Peyer's patch (tissue), 4 donors: ENCODE results near the gene AFDN. TPM values are rescaled to one million over a fixed set of nuclear protein-coding genes. Genes with fewer than 3 reads are reported as not detected.

Experiments
- DNase-seq, 3 donors: peaks; one replicate each; pipeline ENCODE4 v3.0.0-alpha.2; 2017 to 2019
- H3K27ac ChIP-seq, 4 donors: fragments of 200-600 bp; sonication (generic); one replicate each; pipeline ENCODE4 v1.5.1; 2016 to 2019
- H3K27me3 ChIP-seq, 2 donors: fragments of 200-600 bp; sonication (generic); one replicate each; pipeline ENCODE4 v1.5.1; 2019
- H3K36me3 ChIP-seq, 3 donors: fragments of 200-600 bp; sonication (generic); one replicate each; pipeline ENCODE4 v1.5.1; 2016 to 2019
- H3K4me1 ChIP-seq, 4 donors: fragments of 200-600 bp; sonication (generic); one replicate each; pipeline ENCODE4 v1.5.1; 2016 to 2019
- H3K4me3 ChIP-seq, 4 donors: fragments of 200-600 bp; sonication (generic); 1 replicate in 3 of 4; 2 replicates in 1 of 4; pipeline ENCODE4 v1.5.1; 2016 to 2019; ENCODE audit warnings: mild to moderate bottlenecking in 1 of 4
- H3K9me3 ChIP-seq, 4 donors: fragments of 200-600 bp; sonication (generic); one replicate each; pipeline ENCODE4 v1.5.1; 2016 to 2019; ENCODE audit warnings: mild to moderate bottlenecking in 1 of 4
- POLR2A ChIP-seq, 2 donors: fragments of 450-650 bp; IDR thresholded peaks; one replicate each; pipeline ENCODE4 v1.5.1; 2017; ENCODE audit warnings: antibody characterized with exemption in 2 of 2, mild to moderate bottlenecking in 2 of 2, moderate library complexity in 2 of 2
- total RNA-seq, 4 donors: library from RNA; depleted of rRNA; stranded (reverse); fragments of >200 nt; gene quantifications; one replicate each; pipeline ENCODE4 v1.1.0, GENCODE V29; 2016
- TF ChIP-seq, protein P1 (sequence below), 6 experiments: fragments of 450-650 bp in 4 of 6; fragments of 200-600 bp in 2 of 6; sonication (generic) in 1 of 6; IDR thresholded peaks; one replicate each; pipeline ENCODE4 v1.5.1; 2017 to 2019; ENCODE audit warnings: antibody characterized with exemption in 6 of 6, mild to moderate bottlenecking in 3 of 6, moderate library complexity in 1 of 6

The AFDN gene
- total RNA-seq, 4 donors from 2014 or later = 265 to 326 (median 313) TPM

DNA sequence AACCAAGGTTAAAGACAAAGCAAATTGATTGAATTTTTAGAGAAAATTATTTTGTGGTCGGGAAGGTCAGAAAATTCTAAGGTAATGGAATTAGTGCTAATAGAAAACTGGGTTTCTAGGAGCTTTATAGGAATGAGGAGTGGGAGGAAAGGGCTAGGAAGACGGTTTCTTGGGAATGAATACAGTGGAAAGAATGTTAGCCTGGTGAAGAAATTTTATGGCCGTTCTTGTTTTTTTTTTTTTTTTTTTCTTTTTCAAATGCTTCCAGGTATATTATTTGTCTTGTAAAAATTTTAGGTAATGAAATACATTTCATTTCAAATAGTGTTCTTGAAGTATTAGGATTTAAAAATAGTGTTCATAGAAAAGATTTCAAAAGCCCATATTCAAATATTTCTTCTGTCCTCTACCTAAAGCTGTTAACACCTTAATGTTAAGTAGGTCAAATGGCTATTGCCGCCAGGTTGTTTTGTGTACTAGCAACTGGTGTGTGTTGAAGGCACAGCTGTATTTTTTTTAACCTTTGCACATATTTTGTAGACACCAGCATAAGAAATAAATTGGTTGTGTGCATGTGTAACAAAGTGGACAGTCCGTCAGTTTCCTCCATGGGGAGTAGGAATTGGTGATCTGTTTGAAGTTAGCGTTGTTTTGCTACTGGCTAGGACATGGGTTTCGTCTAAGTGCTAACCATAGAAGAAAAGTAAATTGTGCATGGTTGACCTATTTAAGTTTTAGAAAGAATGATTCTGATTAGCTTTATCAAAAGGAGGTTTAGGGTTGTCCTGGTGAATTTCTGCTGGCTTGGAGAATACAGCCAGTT, 32.3 kb downstream of the AFDN start:
- H3K36me3 ChIP-seq = no peaks in the 10 kb centered on the region
- H3K4me3 ChIP-seq = no peak overlapping the region
- no peaks in the 10 kb centered on the region for H3K9me3 ChIP-seq
- TF ChIP-seq POLR2A (IDR thresholded peaks at IDR 0.05) = no peak
- TF ChIP-seq, protein P1, sequence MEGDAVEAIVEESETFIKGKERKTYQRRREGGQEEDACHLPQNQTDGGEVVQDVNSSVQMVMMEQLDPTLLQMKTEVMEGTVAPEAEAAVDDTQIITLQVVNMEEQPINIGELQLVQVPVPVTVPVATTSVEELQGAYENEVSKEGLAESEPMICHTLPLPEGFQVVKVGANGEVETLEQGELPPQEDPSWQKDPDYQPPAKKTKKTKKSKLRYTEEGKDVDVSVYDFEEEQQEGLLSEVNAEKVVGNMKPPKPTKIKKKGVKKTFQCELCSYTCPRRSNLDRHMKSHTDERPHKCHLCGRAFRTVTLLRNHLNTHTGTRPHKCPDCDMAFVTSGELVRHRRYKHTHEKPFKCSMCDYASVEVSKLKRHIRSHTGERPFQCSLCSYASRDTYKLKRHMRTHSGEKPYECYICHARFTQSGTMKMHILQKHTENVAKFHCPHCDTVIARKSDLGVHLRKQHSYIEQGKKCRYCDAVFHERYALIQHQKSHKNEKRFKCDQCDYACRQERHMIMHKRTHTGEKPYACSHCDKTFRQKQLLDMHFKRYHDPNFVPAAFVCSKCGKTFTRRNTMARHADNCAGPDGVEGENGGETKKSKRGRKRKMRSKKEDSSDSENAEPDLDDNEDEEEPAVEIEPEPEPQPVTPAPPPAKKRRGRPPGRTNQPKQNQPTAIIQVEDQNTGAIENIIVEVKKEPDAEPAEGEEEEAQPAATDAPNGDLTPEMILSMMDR (IDR thresholded peaks at IDR 0.05) = no peak
- H3K27me3 ChIP-seq = no peaks in the 10 kb centered on the region
- H3K4me1 ChIP-seq = no peaks in the 10 kb centered on the region
- DNase-seq = no peak
- no peak overlapping the region for H3K27ac ChIP-seq

DNA sequence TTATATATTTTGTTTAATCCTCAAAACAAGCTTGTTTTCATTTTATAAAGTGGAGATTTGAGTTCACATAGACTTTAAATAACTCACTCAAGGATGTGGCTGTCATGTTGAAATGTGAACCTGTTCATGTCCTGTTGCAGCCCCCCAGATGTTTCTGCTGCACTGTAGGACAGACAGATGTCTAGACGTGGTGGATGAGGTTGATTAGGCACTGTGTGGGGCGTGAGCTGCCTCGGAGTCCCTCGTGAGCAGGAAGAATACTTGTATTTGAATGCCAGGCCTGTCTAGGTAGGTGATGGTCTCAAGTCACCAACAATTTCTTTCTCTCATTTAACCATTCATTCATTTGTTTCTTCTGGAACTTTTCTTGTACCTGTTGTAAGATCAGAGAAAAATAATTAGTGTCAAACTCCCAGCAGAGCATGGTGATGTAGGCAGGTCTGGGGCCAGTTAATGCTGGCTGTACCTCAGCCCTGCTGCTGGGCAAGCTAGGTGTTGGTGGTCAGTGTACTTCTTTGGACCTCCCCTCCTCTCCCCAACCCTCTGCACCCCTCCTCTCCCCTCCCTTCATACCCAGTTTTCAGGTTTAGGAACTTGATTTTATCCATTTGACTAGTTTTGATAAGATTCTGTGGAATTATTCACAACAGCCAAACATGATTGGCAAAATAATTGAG, 34.0 kb downstream of the AFDN start:
- TF ChIP-seq, protein P1 (IDR thresholded peaks at IDR 0.05) = no peak
- no peak for TF ChIP-seq POLR2A (IDR thresholded peaks at IDR 0.05)
- Histone ChIP-seq H3K27me3 (no peaks in the 10 kb centered on the region), H3K9me3 (no peaks in the 10 kb centered on the region), H3K36me3 (no peaks in the 10 kb centered on the region), H3K27ac (no peak overlapping the region), H3K4me3 (no peak overlapping the region), H3K4me1 (no peaks in the 10 kb centered on the region)
- DNase-seq = no peak

DNA sequence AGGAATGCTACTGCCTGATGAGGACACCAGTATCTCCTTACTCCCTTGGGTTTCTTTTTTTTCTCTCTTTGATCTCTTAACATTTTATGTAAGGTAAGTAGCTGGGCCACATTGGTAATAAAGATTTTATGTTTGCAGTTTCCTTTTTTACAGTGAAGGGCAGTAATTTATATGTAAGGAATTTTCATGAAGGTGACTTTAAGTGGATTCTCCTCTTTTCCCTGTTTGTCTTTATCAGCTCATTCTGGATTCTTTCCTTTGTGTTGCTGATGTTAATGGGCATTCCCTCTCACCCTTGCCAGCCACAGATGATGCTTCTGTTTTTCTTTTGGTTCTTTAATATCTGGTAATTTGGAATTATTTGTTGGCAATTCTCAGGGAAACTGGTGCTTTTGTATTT, 34.7 kb downstream of the AFDN start:
- Histone ChIP-seq H3K4me1 (no peaks in the 10 kb centered on the region), H3K36me3 (peaks cover 0 to under 1% (median 0%) of the 10 kb centered on the region in 3 donors), H3K27ac (no peak overlapping the region), H3K27me3 (no peaks in the 10 kb centered on the region), H3K4me3 (no peak overlapping the region), H3K9me3 (no peaks in the 10 kb centered on the region)
- TF ChIP-seq POLR2A (IDR thresholded peaks at IDR 0.05) = no peak
- TF ChIP-seq, protein P1 (IDR thresholded peaks at IDR 0.05) = no peak
- DNase-seq = no peak

DNA sequence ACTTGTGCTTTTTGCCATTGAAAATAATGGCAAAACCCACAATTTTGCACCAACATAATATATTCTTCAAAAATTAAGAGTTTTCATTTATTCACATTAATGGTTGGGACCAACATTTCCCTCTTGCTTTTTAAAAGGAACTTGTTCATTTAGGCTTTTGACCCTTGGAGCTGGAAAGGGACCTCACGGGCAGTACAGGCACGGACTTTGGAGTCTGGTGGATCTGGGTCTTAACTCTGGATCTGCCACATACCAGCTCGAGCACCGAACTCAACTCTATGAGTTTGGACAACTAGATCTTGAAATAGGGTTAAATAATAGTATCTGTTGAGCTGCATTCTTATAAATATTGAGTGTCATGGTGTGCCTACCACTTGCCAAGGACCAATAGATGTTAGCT, 37.2 kb downstream of the AFDN start:
- H3K36me3 ChIP-seq = peaks cover 0 to 18% (median 0%) of the 10 kb centered on the region in 3 donors
- DNase-seq = no peak
- H3K27me3 ChIP-seq = no peaks in the 10 kb centered on the region
- no peaks in the 10 kb centered on the region for H3K9me3 ChIP-seq
- H3K4me3 ChIP-seq = no peak overlapping the region
- no peaks in the 10 kb centered on the region for H3K4me1 ChIP-seq
- TF ChIP-seq, protein P1 (IDR thresholded peaks at IDR 0.05) = no peak
- TF ChIP-seq POLR2A (IDR thresholded peaks at IDR 0.05) = no peak
- H3K27ac ChIP-seq = no peak overlapping the region

DNA sequence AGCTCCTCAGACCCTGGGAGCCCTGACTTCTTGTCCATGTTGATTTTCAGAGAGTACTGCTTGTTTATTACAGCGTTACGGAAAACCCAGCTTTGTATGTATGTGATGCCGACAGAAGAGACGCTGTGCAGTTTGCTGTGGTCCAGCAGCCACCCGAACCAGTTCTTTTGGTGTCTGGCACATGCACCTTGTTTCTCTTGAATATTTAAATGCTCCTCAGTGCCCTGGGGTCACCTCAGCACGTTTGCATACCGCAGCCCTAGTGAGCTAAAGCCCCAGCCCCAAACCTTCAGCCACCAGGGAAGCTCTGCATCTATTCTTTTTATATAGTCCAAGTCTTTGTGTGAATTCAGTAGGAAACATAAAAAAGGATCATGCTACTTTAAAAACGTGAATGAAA, 39.9 kb downstream of the AFDN start:
- DNase-seq = no peak

More for the DNA sequence above, 39.9 kb downstream of the AFDN start:
- H3K4me1 ChIP-seq = no peaks in the 10 kb centered on the region
- H3K4me3 ChIP-seq = no peak overlapping the region
- no peaks in the 10 kb centered on the region for H3K9me3 ChIP-seq
- H3K27ac ChIP-seq = no peak overlapping the region
- no peaks in the 10 kb centered on the region for H3K27me3 ChIP-seq
- peaks cover 0 to 34% (median 0%) of the 10 kb centered on the region in 3 donors for H3K36me3 ChIP-seq
- no peak for TF ChIP-seq POLR2A (IDR thresholded peaks at IDR 0.05)
- TF ChIP-seq, protein P1 (IDR thresholded peaks at IDR 0.05) = no peak
